ENCODE results near the gene MMP15.

Gene MMP15

DNA sequence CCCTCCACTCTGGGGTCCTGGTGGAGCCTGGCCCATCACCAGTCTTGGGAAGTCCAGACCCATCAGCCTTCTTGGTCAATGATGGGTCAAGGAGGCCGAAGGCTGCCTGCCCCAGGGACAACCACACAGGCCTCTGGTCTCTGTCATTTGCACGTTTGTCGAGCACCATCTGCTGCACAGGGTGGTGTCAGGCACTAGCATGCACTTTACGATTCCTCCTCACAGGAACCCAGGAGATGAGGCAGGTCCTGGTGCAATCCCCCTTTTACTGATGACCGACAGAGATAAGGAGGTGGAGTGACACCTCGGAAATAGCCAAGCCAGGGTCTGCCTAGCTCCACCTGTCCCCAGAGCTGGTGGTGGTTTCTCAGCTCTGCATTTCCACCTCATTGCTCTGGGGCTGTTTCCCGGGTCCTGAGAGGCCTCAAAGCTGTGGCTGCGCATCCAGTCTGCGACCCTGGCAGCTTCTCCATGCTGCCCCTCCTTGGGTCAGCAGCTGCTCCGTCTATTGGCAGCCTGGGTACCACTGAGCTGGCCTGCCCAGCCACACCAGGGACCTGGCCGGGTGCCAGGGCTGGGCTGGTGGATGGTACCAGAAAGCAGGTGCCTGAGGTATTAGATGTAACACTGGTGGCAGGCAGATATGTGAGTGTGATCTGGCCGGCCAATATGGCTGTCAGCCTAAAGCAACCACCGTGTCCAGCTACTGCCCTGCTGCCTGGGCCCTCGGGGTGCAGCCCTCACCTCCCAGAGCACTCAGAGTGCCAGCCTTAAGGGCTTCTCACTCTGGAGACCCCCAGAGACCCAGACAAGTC is 10.0 kb downstream of the MMP15 start:
- DNase-seq (ENCODE audit: low spot score) = no peak

DNA sequence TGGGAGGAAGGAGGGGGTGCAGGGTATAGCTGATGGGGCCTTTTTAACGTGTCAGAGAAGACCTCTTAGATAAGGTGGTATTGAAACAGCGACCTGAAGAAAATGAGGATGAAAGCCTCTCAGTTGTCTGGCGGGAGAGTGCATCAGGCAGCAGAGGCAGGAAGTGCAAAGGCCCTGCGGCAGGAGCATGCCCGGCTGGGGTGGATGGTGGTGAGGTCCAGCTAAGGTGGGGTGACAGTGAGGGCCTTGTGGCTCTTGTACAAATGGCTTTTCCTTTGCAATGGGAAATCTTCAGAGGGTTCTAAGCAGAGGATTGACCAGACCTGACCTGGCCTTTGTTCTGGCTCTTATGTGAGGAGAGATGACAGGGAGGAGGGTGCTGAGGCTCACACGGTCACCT is 11.4 kb downstream of the MMP15 start:
- no peak for DNase-seq (ENCODE audit: low spot score)

DNA sequence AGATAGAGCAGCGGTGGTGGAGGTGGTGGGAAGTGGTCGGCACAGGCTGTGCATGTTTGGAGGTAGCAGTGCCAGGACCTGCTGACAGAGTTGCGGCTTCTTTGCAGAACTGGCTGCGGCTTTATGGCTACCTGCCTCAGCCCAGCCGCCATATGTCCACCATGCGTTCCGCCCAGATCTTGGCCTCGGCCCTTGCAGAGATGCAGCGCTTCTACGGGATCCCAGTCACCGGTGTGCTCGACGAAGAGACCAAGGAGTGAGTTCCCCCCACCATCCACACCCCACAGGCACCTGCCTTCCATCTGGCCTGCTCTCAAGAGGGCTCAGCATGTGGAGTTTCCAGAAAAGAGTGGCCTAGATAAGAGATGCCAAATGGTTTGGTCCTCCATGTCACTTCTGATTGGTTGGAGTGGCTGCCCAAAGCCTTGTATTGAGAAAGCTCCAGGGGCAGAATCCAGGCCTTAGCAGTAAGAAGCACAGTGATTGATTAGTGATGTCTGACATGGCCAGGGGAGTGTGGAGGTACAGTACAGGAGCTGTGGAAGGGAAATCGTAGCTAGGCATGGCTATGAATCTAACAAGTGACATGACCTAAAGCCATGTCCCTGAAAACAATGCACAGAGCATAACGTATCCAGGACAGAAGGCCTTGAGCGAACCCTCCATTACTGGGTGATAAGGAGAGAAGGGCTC is 12.0 kb downstream of the MMP15 start:
- no peak for DNase-seq (ENCODE audit: low spot score)

DNA sequence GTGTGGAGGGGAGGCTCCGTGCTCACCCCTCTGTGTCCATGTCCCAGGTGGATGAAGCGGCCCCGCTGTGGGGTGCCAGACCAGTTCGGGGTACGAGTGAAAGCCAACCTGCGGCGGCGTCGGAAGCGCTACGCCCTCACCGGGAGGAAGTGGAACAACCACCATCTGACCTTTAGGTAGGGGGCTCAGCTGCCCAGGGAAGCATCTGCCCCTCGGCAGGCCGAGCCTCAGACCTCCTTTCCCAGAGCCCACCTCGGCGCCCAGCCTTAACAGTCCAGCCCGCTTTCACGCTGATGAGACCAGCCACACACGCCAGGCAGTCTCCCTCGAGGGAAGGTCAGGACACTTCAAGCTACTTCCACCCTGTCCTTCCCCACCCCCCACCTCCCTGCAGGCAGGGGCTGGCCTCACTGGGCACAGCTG is 12.7 kb downstream of the MMP15 start:
- no peak for DNase-seq (ENCODE audit: low spot score)

DNA sequence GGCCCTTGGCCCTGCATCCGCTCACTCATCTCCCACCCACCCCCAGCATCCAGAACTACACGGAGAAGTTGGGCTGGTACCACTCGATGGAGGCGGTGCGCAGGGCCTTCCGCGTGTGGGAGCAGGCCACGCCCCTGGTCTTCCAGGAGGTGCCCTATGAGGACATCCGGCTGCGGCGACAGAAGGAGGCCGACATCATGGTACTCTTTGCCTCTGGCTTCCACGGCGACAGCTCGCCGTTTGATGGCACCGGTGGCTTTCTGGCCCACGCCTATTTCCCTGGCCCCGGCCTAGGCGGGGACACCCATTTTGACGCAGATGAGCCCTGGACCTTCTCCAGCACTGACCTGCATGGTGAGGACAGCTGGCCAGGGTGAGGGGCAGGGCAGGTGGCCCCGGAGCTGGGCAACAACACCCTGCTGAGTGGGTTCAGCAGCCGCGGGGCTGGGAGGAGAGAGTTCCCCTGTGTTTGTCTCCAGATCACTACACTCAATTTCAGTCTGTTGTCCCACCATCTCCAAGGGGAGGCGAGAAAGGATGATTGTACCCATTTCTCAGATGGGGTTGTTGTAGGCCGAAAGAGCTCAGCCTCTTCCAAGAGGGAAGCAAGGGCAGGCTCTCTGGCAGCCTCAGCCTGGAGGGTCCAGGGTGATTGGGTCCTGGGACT is 14.4 kb downstream of the MMP15 start:
- DNase-seq (ENCODE audit: low spot score) = no peak

DNA sequence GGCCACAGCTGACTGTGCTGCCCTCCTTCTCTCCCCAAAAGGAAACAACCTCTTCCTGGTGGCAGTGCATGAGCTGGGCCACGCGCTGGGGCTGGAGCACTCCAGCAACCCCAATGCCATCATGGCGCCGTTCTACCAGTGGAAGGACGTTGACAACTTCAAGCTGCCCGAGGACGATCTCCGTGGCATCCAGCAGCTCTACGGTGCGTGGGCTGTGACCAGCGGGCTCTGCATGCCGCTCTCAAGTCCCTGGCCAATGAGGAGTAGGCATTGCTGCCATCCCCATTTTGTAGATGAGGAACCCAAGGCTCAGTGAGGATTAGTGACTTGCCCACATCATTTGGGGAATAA is 14.9 kb downstream of the MMP15 start:
- DNase-seq (ENCODE audit: low spot score) = no peak

DNA sequence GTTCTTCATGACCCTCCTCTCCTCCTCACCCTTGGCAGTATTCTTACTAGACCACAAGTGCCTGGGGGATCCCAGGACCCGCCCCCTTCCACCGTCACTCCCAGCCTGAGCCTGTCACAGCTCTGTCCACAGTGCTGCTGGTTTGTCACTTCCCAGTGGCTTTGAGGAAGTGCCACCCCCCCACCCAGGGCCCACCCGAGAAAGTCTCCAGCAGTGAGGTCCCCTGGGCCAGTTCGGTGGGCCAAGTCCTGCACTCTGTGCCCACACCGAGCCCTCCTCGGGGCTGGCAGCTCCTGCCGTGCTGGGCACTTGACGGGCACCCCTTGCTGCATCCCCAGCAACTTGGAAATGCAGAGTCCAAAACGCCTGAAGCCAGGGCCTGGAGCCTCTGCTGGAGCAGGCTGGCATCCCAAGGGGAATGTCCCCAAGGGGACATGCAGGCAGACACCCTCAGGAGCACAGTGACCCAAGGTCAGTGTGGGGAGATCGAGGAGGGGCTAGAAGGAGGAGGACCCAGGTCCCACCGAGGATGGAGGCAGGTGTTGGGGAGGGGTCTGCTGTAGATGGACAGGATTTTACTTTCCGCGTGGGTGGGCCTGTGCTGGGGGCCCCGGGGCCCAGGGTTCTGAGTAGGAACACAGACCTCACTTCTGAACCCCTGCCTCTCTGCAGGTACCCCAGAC is 15.5 kb downstream of the MMP15 start:
- DNase-seq (ENCODE audit: low spot score) = no peak

DNA sequence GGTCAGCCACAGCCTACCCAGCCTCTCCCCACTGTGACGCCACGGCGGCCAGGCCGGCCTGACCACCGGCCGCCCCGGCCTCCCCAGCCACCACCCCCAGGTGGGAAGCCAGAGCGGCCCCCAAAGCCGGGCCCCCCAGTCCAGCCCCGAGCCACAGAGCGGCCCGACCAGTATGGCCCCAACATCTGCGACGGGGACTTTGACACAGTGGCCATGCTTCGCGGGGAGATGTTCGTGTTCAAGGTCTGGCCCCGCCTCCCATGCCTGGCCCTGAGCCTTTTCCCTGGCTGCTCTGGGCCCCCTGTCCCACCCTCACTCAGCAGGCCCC is 16.0 kb downstream of the MMP15 start:
- DNase-seq (ENCODE audit: low spot score) = no peak

DNA sequence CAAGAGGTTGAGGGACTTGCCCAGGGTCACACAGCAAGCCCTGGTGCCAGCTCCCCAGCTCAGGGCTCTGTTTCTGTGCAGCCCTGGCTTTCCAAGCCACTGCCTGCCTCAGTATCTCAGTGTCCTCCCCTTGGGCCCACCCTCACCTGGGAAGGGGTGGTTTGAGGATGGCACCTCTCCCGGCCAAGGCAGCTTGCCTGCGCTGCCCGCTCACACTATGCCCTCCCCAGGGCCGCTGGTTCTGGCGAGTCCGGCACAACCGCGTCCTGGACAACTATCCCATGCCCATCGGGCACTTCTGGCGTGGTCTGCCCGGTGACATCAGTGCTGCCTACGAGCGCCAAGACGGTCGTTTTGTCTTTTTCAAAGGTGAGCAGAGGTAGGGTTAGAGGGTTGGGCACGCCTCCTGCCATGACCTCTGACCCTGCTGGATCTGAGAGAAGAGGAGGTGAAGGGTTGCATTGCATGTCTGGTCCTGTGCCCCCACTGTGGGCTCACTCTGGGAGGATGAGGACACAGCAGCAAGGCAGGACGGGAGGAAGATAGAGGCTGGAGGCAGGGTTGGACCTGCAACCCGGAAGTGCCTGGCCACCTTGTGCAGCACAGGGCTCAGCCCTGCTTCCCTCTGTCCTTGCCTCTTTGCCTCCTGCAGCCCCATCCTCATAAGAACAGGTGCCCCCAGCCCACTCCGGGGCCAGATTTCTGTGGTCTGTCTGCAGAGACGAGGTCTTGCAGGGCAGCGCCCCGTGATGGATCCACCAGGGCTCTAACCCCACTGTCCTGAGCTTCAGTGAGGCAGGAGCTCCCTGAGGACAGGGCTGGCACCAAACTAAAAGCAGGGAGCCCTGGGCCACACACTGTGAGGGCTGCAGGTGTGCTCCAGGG is 16.7 kb downstream of the MMP15 start:
- no peak for DNase-seq (ENCODE audit: low spot score)

DNA sequence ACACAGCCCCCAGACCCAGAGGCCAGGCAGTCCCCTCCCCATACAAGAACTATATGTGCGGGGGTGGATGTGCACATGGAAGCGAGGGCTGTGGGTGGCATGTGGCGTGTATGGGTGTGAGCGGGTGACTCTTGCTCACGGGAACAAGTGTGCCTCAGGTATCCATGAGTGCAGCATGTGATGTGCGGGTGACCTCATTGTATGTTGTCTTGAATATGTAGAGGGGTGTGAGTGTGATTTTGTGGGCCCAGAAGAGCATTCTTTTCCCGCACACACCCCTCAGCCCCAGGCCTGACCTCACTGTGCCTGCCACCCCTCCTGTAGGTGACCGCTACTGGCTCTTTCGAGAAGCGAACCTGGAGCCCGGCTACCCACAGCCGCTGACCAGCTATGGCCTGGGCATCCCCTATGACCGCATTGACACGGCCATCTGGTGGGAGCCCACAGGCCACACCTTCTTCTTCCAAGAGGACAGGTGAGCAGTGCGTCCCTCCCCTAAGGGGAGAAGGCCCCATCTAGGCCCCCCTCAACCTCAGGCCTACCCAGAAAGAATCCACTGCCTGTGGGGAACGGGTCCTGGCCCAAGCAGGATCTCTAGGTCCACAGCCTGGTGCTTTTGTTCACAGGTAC is 17.4 kb downstream of the MMP15 start:
- DNase-seq (ENCODE audit: low spot score) = no peak

DNA sequence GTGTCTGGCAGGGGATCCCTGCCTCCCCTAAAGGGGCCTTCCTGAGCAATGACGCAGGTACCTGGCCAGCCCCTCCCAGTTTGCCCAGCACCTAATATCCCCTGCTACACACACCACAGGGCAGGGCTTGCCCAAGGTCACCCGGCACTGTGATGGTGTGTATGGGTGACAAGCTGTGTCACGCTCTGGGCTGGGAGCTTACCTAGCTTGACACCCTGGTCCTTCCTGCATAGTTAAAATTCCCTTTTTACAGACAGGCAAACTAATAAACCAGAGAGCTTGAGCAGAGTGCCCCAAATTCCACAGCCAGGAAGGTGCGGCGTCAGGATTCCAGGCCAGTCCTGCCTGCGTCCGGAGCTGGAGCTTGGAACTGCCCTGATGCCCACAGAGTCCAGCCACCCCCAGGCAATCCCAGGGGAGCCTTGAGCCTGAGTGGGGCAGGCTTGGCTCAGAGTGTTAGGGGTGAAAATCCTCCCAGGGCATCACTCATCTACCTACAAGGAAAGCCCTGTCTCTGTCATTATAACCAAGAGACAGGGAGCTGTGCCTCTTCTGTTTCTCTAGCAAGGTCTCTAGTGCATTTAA is 18.1 kb downstream of the MMP15 start:
- no peak for DNase-seq (ENCODE audit: low spot score)

DNA sequence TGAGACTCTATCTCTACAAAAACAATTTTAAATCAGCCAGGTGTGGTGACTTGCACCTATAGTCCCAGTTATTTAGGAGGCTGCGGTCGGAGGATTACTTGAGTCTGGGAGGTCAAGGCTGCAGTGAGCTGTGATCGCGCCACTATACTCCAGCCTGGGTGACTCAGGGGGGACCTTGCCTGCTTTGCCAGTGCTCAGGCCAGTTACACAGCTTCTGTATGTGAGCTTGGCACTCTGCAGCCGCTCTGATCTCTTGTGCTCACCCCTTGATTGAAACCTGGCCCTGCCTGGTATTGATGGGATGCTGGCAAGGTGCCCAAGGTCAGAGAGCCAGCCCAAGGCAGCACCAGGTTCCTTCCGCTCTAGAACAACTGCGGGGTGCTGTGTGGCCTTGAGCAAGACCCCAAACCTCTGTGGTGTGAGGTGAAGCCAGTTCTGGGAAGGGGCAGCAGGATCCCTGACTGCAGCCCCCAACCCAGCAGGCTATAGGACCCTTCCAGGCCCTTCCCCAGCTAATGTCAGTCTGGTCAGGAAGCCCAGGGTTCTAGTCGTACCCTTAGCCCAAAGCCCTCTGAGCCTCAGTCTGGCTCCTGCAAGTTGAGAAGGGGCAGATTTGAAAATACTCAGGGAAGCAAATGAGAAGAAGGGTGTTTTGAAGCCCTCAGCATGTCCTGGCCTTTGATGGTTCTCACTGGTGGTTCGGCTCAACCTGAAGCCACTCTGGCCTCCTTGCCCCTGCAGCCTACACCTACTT is 18.9 kb downstream of the MMP15 start:
- no peak for DNase-seq (ENCODE audit: low spot score)

DNA sequence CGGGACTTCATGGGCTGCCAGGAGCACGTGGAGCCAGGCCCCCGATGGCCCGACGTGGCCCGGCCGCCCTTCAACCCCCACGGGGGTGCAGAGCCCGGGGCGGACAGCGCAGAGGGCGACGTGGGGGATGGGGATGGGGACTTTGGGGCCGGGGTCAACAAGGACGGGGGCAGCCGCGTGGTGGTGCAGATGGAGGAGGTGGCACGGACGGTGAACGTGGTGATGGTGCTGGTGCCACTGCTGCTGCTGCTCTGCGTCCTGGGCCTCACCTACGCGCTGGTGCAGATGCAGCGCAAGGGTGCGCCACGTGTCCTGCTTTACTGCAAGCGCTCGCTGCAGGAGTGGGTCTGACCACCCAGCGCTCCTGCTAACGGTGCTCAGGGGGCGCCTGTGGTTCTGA is 19.5 kb downstream of the MMP15 start:
- DNase-seq (ENCODE audit: low spot score) = no peak

DNA sequence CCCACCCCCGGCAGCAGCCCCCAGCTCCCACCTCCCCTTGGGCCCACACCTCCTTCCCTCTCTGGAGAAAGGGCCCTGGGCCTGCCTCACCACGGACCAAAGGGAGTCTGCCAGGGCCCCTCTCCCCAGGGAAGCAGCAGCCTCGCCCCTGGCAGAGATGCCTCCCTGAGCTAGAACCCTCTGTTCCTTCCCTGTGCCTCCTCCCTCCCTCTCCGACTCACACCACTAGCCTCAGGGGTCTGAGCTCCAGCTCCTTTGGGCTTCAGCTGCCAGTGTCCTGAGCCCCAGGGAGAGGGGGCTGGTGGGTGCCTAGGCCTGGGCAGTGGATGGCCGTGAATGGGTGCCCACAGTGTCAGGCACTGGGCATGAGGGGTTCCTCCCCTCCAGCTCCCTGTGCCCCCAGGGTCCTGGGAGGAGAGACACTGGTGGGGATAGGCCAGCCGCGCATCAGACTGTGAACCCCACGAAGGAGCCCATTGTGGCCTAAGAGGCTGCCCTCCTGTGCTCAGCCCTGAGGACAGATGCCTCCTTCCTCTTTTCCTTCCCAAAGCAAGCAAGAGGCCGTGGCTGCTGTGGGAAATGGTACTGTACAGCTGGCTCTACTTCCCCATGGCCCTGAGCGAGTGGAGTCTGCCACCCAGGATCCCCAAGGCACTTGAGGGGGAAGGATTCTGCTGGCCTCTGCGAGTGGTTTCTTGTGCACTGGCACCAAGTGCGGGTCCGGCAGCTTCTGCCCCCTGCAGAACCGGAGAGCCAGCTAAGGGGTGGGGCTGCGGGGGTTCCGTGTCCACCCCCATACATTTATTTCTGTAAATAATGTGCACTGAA is 20.7 kb downstream of the MMP15 start:
- DNase-seq (ENCODE audit: low spot score) = no peak

DNA sequence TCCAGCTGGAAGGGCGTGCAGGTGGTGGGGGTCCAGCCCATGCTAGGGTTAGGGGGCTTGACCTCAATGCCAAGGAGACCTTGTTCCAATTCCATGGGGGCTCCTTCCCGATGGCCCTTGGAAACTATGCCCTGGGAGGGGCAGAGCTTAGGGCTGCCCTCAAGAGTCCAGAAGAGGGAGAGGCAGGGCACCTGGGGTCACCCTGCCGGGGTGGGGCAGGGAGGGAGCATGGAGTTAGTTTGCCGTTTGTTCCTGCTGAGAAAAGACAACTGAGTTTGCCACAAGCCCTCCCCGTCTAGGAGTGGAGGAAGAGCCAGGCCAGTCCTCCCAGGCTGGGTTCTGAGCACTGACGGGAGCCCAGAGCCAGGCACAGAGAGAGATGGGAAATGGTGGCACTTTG is 21.4 kb downstream of the MMP15 start:
- no peak for DNase-seq (ENCODE audit: low spot score)

DNA sequence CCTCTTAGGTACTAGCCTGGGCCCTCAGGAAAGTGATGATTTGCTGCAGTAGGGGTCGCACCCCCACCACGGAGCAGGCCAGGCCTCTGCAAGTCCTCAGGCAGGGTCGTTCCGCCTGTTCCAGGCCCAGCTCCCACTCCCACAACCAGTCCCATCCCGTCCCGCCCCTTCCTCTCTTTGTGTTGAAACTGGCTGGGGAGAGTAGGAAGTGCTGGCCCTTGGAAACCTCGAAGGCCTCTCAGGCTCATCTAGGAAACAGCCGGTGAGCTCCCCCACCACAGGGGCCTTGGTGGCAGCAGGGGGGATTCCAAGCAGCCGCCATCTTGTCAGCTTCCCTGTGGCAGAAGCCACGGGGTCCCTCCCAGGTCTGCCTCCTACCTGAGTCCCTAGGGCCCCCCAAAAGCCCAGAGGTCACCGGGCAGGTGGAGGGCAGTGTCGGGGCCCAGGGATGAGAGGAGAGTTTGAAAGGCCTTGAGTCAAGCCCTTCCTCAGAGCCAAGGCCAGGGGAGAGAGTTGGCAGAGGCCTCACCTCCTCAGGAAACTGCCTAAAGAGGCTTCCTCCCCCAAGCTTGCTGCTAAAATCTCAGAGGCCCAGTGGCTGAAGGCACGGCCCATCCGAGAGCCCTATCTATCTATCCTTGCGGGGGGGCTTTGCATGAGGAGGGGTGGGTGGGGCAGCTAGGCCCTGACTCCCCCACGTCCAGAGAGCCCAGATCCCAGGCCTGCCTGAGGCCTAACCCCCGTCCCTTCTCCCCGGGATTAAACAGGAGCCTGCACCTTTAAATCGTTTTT is 22.2 kb downstream of the MMP15 start:
- no peak for DNase-seq (ENCODE audit: low spot score)

DNA sequence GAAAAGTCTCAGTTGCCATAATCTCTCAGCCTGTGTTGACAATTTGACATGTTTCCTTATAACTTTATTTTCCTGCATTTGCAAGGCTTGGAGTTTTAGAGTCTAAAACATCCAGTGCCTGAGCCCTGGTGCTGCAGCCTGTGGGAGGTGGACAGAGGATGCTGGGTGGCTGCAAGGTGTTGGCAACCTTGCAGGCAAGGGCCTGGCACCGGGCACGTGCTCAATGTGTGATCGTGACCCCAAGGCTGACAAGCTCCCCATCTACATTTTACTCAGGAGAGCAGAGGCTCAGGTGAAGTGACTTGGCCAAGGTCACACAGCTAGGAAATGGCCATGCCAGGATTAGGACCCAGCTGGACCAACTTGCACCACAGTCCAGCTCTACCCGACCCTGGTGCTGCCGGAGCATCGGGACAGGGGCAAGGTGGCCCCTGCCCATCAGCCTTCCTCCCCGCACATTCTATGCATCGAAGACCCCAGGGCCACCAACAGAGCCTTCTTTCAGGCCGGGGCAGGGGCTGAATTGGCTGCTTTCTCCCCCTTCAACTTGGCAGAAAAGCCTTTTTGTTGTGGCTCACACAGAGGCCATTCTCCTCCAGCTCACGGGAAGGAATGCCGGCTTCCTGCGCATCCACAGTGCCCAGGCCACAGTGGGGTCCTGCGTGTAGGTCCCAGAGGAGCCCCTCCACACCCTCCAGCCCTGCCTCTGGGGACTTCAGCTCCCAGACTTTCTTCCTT is 23.1 kb downstream of the MMP15 start:
- DNase-seq (ENCODE audit: low spot score) = no peak
